ENCODE measurements around the gene TBX21.

The TBX21 gene, protein sequence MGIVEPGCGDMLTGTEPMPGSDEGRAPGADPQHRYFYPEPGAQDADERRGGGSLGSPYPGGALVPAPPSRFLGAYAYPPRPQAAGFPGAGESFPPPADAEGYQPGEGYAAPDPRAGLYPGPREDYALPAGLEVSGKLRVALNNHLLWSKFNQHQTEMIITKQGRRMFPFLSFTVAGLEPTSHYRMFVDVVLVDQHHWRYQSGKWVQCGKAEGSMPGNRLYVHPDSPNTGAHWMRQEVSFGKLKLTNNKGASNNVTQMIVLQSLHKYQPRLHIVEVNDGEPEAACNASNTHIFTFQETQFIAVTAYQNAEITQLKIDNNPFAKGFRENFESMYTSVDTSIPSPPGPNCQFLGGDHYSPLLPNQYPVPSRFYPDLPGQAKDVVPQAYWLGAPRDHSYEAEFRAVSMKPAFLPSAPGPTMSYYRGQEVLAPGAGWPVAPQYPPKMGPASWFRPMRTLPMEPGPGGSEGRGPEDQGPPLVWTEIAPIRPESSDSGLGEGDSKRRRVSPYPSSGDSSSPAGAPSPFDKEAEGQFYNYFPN

GRCh38 chr17:47733047-47733673 lies at the start of gene TBX21:
TBX21 (plus strand) TSS chr17:47733236; CDS start chr17:47733455, 219 bp downstream.
- Histone ChIP-seq H3K4me1 (ENCODE audit: control insufficient read depth, insufficient read depth, low read length) (no peaks in the 10 kb centered on the region), H3K27ac (ENCODE audit: low read depth, low read length) (no peak within 1 kb of the TSS), H3K9ac (ENCODE audit: low read length) (no peak within 1 kb of the TSS), H3K4me3 (ENCODE audit: low read length) (peak within 1 kb of the TSS; percentile 26), H3K27me3 (ENCODE audit: control insufficient read depth, insufficient read depth, low read length) (peaks cover 20% of the 10 kb centered on the region), H3K36me3 (ENCODE audit: control insufficient read depth, insufficient read depth, low read length) (no peaks in the 10 kb centered on the region)

- H3K36me3 ChIP-seq (ENCODE audit: control insufficient read depth, insufficient read depth, low read length): peaks cover 20% of the 10 kb centered on the region
- H3K9ac ChIP-seq (ENCODE audit: low read length): no peak overlapping the region
Observed at GRCh38 chr17:47684025-47684424, 49.0 kb upstream of the TBX21 start.

DNA sequence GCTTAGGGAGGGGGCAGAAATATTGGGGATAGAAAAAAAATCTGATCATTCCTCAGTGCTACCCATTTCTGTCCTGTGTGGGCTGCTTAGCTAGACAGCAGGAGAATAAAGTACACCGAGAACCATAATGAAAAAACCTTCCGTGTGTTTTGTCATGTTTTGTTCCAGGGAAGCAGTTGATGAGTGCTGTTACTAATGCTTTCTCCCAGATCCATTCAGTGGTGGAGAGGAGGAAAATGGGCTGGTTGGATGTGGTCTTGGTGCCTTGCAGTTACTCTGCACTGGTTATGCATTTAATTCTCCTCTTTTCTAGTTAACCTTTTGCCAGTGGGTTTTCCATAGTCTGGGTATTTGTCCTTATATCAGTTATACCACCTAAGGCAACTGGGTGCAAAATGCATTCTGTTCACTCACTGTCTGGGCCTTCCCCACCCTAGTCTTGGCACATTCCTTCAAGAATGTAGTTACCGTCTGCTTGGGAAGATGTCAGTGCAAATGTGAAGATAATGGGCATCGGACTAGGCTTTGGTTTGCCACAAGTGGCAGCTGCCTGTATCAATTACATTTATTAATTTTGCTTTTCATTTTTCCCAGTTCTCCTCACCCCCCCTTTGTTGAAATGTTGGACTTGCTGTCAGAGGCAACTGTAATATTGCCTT lies 48.4 kb upstream of the TBX21 start:
- Histone ChIP-seq H3K27me3 (ENCODE audit: control insufficient read depth, insufficient read depth, low read length) (no peaks in the 10 kb centered on the region), H3K36me3 (ENCODE audit: control insufficient read depth, insufficient read depth, low read length) (peaks cover 17% of the 10 kb centered on the region), H3K9ac (ENCODE audit: low read length) (no peak overlapping the region), H3K27ac (ENCODE audit: low read depth, low read length) (no peak overlapping the region), H3K4me3 (ENCODE audit: low read length) (no peak overlapping the region), H3K4me1 (ENCODE audit: control insufficient read depth, insufficient read depth, low read length) (no peaks in the 10 kb centered on the region)

More at GRCh38 chr17:47684025-47684424, 49.0 kb upstream of the TBX21 start:
- Histone ChIP-seq H3K27ac (ENCODE audit: low read depth, low read length) (no peak overlapping the region), H3K27me3 (ENCODE audit: control insufficient read depth, insufficient read depth, low read length) (no peaks in the 10 kb centered on the region), H3K4me1 (ENCODE audit: control insufficient read depth, insufficient read depth, low read length) (no peaks in the 10 kb centered on the region), H3K4me3 (ENCODE audit: low read length) (no peak overlapping the region)

- Histone ChIP-seq H3K27me3 (ENCODE audit: control insufficient read depth, insufficient read depth, low read length) (no peaks in the 10 kb centered on the region), H3K36me3 (ENCODE audit: control insufficient read depth, insufficient read depth, low read length) (peaks cover 10% of the 10 kb centered on the region), H3K4me3 (ENCODE audit: low read length) (no peak overlapping the region), H3K9ac (ENCODE audit: low read length) (no peak overlapping the region), H3K27ac (ENCODE audit: low read depth, low read length) (no peak overlapping the region), H3K4me1 (ENCODE audit: control insufficient read depth, insufficient read depth, low read length) (no peaks in the 10 kb centered on the region)
Observed at GRCh38 chr17:47685556-47686275, 47.3 kb upstream of the TBX21 start.

- Histone ChIP-seq H3K27me3 (ENCODE audit: control insufficient read depth, insufficient read depth, low read length) (no peaks in the 10 kb centered on the region), H3K4me1 (ENCODE audit: control insufficient read depth, insufficient read depth, low read length) (no peaks in the 10 kb centered on the region), H3K36me3 (ENCODE audit: control insufficient read depth, insufficient read depth, low read length) (peaks cover 6% of the 10 kb centered on the region), H3K9ac (ENCODE audit: low read length) (no peak overlapping the region), H3K4me3 (ENCODE audit: low read length) (no peak overlapping the region), H3K27ac (ENCODE audit: low read depth, low read length) (no peak overlapping the region)
Observed at GRCh38 chr17:47686276-47686635, 46.8 kb upstream of the TBX21 start.

DNA sequence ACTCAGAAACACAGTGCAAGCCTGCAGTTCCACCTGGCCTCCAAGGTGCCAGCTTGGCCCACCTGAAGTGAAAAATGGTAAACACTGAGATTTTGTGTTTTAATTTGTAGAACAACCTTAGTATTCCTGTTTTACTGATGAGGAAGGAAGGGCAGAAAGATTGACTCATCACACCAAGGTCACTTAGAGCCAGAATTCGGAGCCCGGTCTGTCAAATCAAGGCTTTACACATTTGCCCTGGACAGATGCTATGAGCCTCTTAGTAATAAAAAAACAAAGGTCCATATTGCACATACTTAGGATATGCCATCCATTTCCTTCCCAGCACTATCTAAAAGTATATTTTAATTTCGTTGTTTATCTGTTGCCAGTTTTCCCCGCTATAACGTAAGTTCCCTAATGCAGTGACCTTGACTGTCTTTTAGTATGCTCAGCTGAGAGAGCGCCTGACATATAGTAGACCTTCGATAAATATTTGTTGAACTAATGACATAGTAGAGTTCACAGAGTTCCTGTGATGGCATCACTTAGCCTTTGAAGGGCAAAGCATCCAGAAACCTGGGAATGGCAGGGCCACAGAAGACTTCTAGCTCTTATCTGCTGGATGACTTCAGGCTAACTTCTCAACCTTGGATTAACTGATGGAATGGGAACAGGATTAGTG lies 46.2 kb upstream of the TBX21 start:
- Histone ChIP-seq H3K9ac (ENCODE audit: low read length) (no peak overlapping the region), H3K4me3 (ENCODE audit: low read length) (no peak overlapping the region), H3K4me1 (ENCODE audit: control insufficient read depth, insufficient read depth, low read length) (no peaks in the 10 kb centered on the region), H3K36me3 (ENCODE audit: control insufficient read depth, insufficient read depth, low read length) (peaks cover 4% of the 10 kb centered on the region), H3K27ac (ENCODE audit: low read depth, low read length) (no peak overlapping the region), H3K27me3 (ENCODE audit: control insufficient read depth, insufficient read depth, low read length) (no peaks in the 10 kb centered on the region)

- H3K9ac ChIP-seq (ENCODE audit: low read length): no peak overlapping the region
- no peak overlapping the region for H3K27ac ChIP-seq (ENCODE audit: low read depth, low read length)
- no peaks in the 10 kb centered on the region for H3K36me3 ChIP-seq (ENCODE audit: control insufficient read depth, insufficient read depth, low read length)
- H3K4me1 ChIP-seq (ENCODE audit: control insufficient read depth, insufficient read depth, low read length): no peaks in the 10 kb centered on the region
- H3K4me3 ChIP-seq (ENCODE audit: low read length): no peak overlapping the region
- no peaks in the 10 kb centered on the region for H3K27me3 ChIP-seq (ENCODE audit: control insufficient read depth, insufficient read depth, low read length)
Observed at GRCh38 chr17:47687328-47687690, 45.7 kb upstream of the TBX21 start.

GRCh38 chr17:47687748-47688147 lies 45.3 kb upstream of the TBX21 start:
- H3K4me3 ChIP-seq (ENCODE audit: low read length): no peak overlapping the region
- no peak overlapping the region for H3K9ac ChIP-seq (ENCODE audit: low read length)
- H3K27me3 ChIP-seq (ENCODE audit: control insufficient read depth, insufficient read depth, low read length): no peaks in the 10 kb centered on the region
- H3K36me3 ChIP-seq (ENCODE audit: control insufficient read depth, insufficient read depth, low read length): no peaks in the 10 kb centered on the region
- H3K27ac ChIP-seq (ENCODE audit: low read depth, low read length): no peak overlapping the region
- H3K4me1 ChIP-seq (ENCODE audit: control insufficient read depth, insufficient read depth, low read length): no peaks in the 10 kb centered on the region

DNA sequence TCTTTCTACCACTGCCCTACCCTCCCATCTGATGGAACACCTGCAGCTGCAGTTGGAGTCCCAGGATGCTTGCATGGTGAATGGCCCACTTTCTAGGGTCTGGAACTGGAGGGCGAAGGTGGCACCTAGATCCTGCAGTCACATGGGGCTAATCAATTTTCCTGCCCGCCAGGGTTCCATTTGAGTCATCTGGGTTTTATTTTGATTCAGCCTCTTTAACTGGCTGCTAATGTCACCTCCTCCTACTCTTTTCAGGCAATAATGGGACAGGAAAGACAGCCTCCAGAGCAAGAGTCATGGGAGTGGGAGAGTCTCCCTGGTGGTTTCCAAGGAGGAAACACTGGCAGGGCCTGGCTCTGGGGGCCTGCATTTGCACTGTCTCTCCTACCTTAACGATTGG lies 42.9 kb upstream of the TBX21 start:
- peaks cover 4% of the 10 kb centered on the region for H3K4me1 ChIP-seq (ENCODE audit: control insufficient read depth, insufficient read depth, low read length)
- H3K9ac ChIP-seq (ENCODE audit: low read length): no peak overlapping the region
- no peak overlapping the region for H3K27ac ChIP-seq (ENCODE audit: low read depth, low read length)
- H3K36me3 ChIP-seq (ENCODE audit: control insufficient read depth, insufficient read depth, low read length): no peaks in the 10 kb centered on the region
- H3K4me3 ChIP-seq (ENCODE audit: low read length): no peak overlapping the region
- H3K27me3 ChIP-seq (ENCODE audit: control insufficient read depth, insufficient read depth, low read length): no peaks in the 10 kb centered on the region

DNA sequence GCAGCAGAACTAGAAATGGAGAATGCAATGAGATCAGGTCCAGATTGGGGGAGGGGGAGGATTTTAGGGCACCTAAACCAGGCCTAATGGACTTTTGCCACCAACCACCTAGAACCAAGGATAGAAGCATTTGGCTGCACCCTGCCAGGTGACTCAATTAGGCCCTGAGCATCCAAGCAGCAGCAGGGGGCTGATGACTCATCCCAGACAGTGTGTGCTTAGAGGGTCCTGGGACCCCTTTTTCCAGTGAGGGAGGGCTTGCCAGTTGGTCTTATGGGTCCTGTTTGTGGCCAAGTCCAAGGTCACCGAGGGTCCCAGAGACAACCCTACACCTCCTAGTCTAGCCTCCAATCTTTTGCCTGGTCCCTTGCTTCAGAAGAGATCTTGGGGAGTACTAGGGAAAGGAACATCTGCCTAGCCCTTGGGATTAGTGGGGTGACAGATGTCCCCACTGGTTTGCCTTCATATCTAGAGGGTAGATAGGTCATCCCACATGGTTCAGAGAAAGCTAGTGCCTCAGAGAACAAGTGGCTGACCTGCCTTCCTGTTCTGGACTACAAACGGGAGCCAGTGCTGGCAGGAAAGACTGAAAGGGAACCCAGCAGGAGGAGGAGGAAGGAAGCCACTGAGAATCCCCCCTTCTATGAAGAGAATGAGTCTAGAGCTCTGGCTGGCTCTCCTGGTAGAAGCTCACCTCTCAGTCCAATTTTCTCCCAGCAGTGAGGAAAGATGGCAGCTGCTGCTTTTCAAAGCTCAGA lies 40.7 kb upstream of the TBX21 start:
- Histone ChIP-seq H3K27me3 (ENCODE audit: control insufficient read depth, insufficient read depth, low read length) (no peaks in the 10 kb centered on the region), H3K36me3 (ENCODE audit: control insufficient read depth, insufficient read depth, low read length) (peaks cover 3% of the 10 kb centered on the region), H3K4me1 (ENCODE audit: control insufficient read depth, insufficient read depth, low read length) (peaks cover 4% of the 10 kb centered on the region), H3K27ac (ENCODE audit: low read depth, low read length) (no peak overlapping the region), H3K9ac (ENCODE audit: low read length) (no peak overlapping the region), H3K4me3 (ENCODE audit: low read length) (no peak overlapping the region)

DNA sequence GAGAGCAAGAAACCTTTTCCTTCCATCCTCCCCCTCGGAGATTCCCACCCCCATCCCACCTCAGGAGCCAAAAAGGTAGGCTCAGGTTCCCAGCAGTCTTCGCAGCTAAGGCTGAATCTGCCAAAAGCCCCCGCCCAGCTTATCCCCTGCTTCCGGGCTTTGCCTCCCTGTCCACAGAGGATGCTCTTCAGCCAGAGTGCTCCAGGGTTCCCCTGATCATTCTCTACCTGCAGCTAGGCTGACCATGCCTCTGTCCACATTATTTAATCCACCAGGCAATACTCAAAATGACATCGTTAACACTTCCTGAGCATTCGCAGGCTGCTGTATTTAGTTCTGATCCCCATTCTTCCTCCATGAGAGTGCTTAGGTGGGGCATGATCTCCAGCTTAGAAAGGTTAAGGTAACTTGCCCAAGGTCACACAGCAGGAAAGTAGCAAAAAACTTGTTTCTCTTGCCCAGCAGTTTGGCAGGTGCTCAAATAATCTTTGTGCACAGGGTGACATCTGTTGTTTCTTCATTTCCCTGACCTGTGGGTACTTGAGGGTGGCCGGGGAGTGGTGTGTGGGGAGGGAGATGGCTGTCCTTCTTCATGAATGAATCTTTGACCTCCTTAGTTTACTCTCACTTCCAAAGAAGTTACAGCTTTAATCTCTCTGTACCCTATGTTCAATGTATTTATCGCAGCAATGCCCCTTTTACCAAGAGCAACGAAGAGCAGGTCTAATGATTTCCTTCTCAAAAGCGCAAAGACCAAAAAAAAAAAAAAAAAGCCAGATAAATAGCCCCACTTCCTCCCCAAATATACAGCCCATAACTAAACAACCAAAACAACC lies 39.9 kb upstream of the TBX21 start:
- H3K36me3 ChIP-seq (ENCODE audit: control insufficient read depth, insufficient read depth, low read length): peaks cover 5% of the 10 kb centered on the region
- H3K27me3 ChIP-seq (ENCODE audit: control insufficient read depth, insufficient read depth, low read length): no peaks in the 10 kb centered on the region
- H3K4me1 ChIP-seq (ENCODE audit: control insufficient read depth, insufficient read depth, low read length): peaks cover 4% of the 10 kb centered on the region
- H3K9ac ChIP-seq (ENCODE audit: low read length): no peak overlapping the region
- H3K27ac ChIP-seq (ENCODE audit: low read depth, low read length): no peak overlapping the region
- peak overlapping the region; percentile 53 for H3K4me3 ChIP-seq (ENCODE audit: low read length)
